ENCODE measurements around the gene PJVK.
"Not testable (repeated sequence)": the region's sequence is repeated elsewhere in the genome, so short reads cannot be mapped to it uniquely, and the experiment has no call there.

PJVK gene

GRCh38 chr2:178450774-178451525 lies at the start of gene PJVK, which contains the start of gene PRKRA:
Gene PJVK (plus strand): TSS chr2:178451378. CDS start chr2:178453410, 2,032 bp downstream.
Gene PRKRA (minus strand): TSS chr2:178451175. CDS start chr2:178451030, 145 bp downstream.
- H3K27me3 ChIP-seq (ENCODE audit: insufficient read depth, insufficient read length) = no peaks in the 10 kb centered on the region
- peak; percentile 96 for DNase-seq (ENCODE audit: low read depth, low spot score)
- H3K4me1 ChIP-seq (ENCODE audit: insufficient read depth, insufficient read length) = no peaks in the 10 kb centered on the region
- H3K36me3 ChIP-seq (ENCODE audit: insufficient read depth, insufficient read length, low read length) = peaks cover 41% of the 10 kb centered on the region
- peak within 1 kb of the TSS; percentile 93 for H3K4me3 ChIP-seq (ENCODE audit: insufficient read length, low read depth)
- peak within 1 kb of the TSS; percentile 99 for H3K9ac ChIP-seq (ENCODE audit: insufficient read length, low read depth)
- no peaks in the 10 kb centered on the region for H3K9me3 ChIP-seq (ENCODE audit: insufficient read depth, low read length)
- TF ChIP-seq SUZ12 (IDR thresholded peaks at IDR 0.05; ENCODE audit: extremely low read depth, insufficient read depth, insufficient read length) (no peak), YY1 (IDR thresholded peaks at IDR 0.05; ENCODE audit: insufficient read depth, insufficient read length) (no peak), ZNF274 (IDR thresholded peaks at IDR 0.05; ENCODE audit: low read depth, low read length) (no peak)

GRCh38 chr2:178401994-178402437 lies 49.2 kb upstream of the PJVK start:
- H3K9ac ChIP-seq (ENCODE audit: insufficient read length, low read depth) = no peak overlapping the region
- no peaks in the 10 kb centered on the region for H3K9me3 ChIP-seq (ENCODE audit: insufficient read depth, low read length)
- DNase-seq (ENCODE audit: low read depth, low spot score) = no peak
- H3K36me3 ChIP-seq (ENCODE audit: insufficient read depth, insufficient read length, low read length) = no peaks in the 10 kb centered on the region
- H3K4me3 ChIP-seq (ENCODE audit: insufficient read length, low read depth) = no peak overlapping the region
- TF ChIP-seq YY1 (IDR thresholded peaks at IDR 0.05; ENCODE audit: insufficient read depth, insufficient read length) (no peak), SUZ12 (IDR thresholded peaks at IDR 0.05; ENCODE audit: extremely low read depth, insufficient read depth, insufficient read length) (no peak), ZNF274 (IDR thresholded peaks at IDR 0.05; ENCODE audit: low read depth, low read length) (no peak)
- H3K27me3 ChIP-seq (ENCODE audit: insufficient read depth, insufficient read length) = no peaks in the 10 kb centered on the region
- H3K4me1 ChIP-seq (ENCODE audit: insufficient read depth, insufficient read length) = no peaks in the 10 kb centered on the region

GRCh38 chr2:178403671-178404306 lies 47.4 kb upstream of the PJVK start:
- no peaks in the 10 kb centered on the region for H3K36me3 ChIP-seq (ENCODE audit: insufficient read depth, insufficient read length, low read length)
- H3K27me3 ChIP-seq (ENCODE audit: insufficient read depth, insufficient read length) = no peaks in the 10 kb centered on the region
- H3K9me3 ChIP-seq (ENCODE audit: insufficient read depth, low read length) = no peaks in the 10 kb centered on the region
- H3K4me1 ChIP-seq (ENCODE audit: insufficient read depth, insufficient read length) = no peaks in the 10 kb centered on the region
- DNase-seq (ENCODE audit: low read depth, low spot score) = no peak
- TF ChIP-seq ZNF274 (IDR thresholded peaks at IDR 0.05; ENCODE audit: low read depth, low read length) = no peak
- no peak for TF ChIP-seq YY1 (IDR thresholded peaks at IDR 0.05; ENCODE audit: insufficient read depth, insufficient read length)
- TF ChIP-seq SUZ12 (IDR thresholded peaks at IDR 0.05; ENCODE audit: extremely low read depth, insufficient read depth, insufficient read length) = no peak
- H3K4me3 ChIP-seq (ENCODE audit: insufficient read length, low read depth) = no peak overlapping the region
- H3K9ac ChIP-seq (ENCODE audit: insufficient read length, low read depth) = no peak overlapping the region

DNA sequence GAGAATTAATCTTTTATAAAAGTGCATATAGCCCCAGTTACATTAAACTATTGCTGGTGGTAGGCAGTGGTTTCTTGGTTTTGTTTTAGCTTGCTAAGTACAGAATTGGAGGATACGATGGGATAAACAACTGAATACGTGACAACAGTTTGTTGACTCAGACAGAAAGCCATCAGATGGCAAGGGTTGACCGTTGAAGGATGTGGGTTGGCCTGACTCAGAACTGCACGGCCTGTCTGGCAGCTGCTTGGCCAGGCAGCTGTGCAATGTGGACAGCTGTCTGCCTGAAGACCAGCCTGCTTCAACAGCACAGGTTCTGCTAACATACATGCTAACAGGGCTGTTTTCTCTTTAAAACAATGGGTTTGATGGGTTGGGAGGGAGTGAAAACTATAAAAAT lies 46.8 kb upstream of the PJVK start:
- Histone ChIP-seq H3K4me3 (ENCODE audit: insufficient read length, low read depth) (no peak overlapping the region), H3K27me3 (ENCODE audit: insufficient read depth, insufficient read length) (no peaks in the 10 kb centered on the region), H3K36me3 (ENCODE audit: insufficient read depth, insufficient read length, low read length) (no peaks in the 10 kb centered on the region), H3K9ac (ENCODE audit: insufficient read length, low read depth) (no peak overlapping the region), H3K9me3 (ENCODE audit: insufficient read depth, low read length) (no peaks in the 10 kb centered on the region), H3K4me1 (ENCODE audit: insufficient read depth, insufficient read length) (no peaks in the 10 kb centered on the region)
- no peak for TF ChIP-seq YY1 (IDR thresholded peaks at IDR 0.05; ENCODE audit: insufficient read depth, insufficient read length)
- no peak for TF ChIP-seq SUZ12 (IDR thresholded peaks at IDR 0.05; ENCODE audit: extremely low read depth, insufficient read depth, insufficient read length)
- TF ChIP-seq ZNF274 (IDR thresholded peaks at IDR 0.05; ENCODE audit: low read depth, low read length) = no peak
- DNase-seq (ENCODE audit: low read depth, low spot score) = no peak

DNA sequence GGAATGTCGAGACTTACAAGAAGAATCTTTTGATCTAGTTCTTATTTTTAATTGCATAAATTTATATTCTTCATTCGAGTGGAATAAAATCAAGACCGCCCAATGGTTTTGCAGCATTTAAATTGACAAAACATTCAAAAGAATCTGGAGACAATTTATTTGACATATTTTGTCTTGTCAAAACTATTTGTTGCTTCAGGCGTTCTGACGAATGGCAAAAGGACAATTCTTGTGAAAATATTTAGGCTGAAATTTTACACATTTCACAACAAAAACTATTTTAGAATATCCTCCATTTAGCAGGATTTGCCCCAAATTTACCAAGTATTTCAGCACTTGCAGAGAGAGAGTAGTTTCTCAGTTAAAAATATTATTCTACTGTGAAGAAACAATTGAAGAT lies 41.9 kb upstream of the PJVK start:
- Histone ChIP-seq H3K27me3 (ENCODE audit: insufficient read depth, insufficient read length) (no peaks in the 10 kb centered on the region), H3K9ac (ENCODE audit: insufficient read length, low read depth) (no peak overlapping the region), H3K4me3 (ENCODE audit: insufficient read length, low read depth) (no peak overlapping the region), H3K36me3 (ENCODE audit: insufficient read depth, insufficient read length, low read length) (no peaks in the 10 kb centered on the region), H3K9me3 (ENCODE audit: insufficient read depth, low read length) (no peaks in the 10 kb centered on the region), H3K4me1 (ENCODE audit: insufficient read depth, insufficient read length) (no peaks in the 10 kb centered on the region)
- no peak for DNase-seq (ENCODE audit: low read depth, low spot score)
- TF ChIP-seq ZNF274 (IDR thresholded peaks at IDR 0.05; ENCODE audit: low read depth, low read length) (no peak), SUZ12 (IDR thresholded peaks at IDR 0.05; ENCODE audit: extremely low read depth, insufficient read depth, insufficient read length) (no peak), YY1 (IDR thresholded peaks at IDR 0.05; ENCODE audit: insufficient read depth, insufficient read length) (no peak)

- no peaks in the 10 kb centered on the region for H3K9me3 ChIP-seq (ENCODE audit: insufficient read depth, low read length)
- H3K4me3 ChIP-seq (ENCODE audit: insufficient read length, low read depth) = no peak overlapping the region
- DNase-seq (ENCODE audit: low read depth, low spot score) = no peak
- H3K36me3 ChIP-seq (ENCODE audit: insufficient read depth, insufficient read length, low read length) = peaks cover 12% of the 10 kb centered on the region
- TF ChIP-seq SUZ12 (IDR thresholded peaks at IDR 0.05; ENCODE audit: extremely low read depth, insufficient read depth, insufficient read length) (no peak), ZNF274 (IDR thresholded peaks at IDR 0.05; ENCODE audit: low read depth, low read length) (no peak), YY1 (IDR thresholded peaks at IDR 0.05; ENCODE audit: insufficient read depth, insufficient read length) (no peak)
- no peaks in the 10 kb centered on the region for H3K4me1 ChIP-seq (ENCODE audit: insufficient read depth, insufficient read length)
- no peaks in the 10 kb centered on the region for H3K27me3 ChIP-seq (ENCODE audit: insufficient read depth, insufficient read length)
- H3K9ac ChIP-seq (ENCODE audit: insufficient read length, low read depth) = no peak overlapping the region
These were observed 39.1 kb upstream of the PJVK start for GRCh38 chr2:178412047-178412446.

DNA sequence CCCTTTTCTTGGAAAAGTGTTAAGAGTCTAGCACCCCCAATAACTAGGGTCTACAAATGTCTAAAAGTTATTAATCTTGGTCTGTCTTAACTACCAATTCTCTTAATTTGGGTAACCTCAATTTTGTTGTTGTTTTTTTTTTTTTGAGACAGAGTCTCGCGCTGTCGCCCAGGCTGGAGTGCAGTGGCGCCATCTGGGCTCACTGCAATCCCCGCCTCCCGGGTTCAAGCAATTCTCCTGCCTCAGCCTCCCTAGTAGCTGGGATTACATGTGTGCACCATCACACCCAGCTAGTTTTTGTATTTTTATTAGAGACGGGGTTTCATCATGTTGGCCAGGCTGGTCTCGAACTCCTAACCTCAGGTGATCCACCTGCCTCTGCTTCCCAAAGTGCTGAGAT lies 38.7 kb upstream of the PJVK start:
- H3K4me3 ChIP-seq (ENCODE audit: insufficient read length, low read depth); H3K9ac ChIP-seq (ENCODE audit: insufficient read length, low read depth); DNase-seq (ENCODE audit: low read depth, low spot score); H3K27me3 ChIP-seq (ENCODE audit: insufficient read depth, insufficient read length); H3K9me3 ChIP-seq (ENCODE audit: insufficient read depth, low read length); H3K4me1 ChIP-seq (ENCODE audit: insufficient read depth, insufficient read length): not testable (repeated sequence)
- peaks cover 13% of the 10 kb centered on the region for H3K36me3 ChIP-seq (ENCODE audit: insufficient read depth, insufficient read length, low read length)
